ENCODE data around the gene DTX1. TPM values are rescaled to one million over a fixed set of nuclear protein-coding genes. Genes with fewer than 3 reads are reported as not detected.

Gene DTX1
- total RNA-seq (0.14 and 0.22 TPM in 2 replicates), polyA plus RNA-seq (0.06 and 0.11 TPM in 2 replicates), polyA minus RNA-seq (0.19 TPM in 1 of 2 replicates, not detected in the other), Bru-seq, nascent RNA (percentile 6 among the genes with signal in this experiment), BruChase-seq, experiment 1, labeled RNA remaining after a 6-hour chase (not detected), BruChase-seq, experiment 2, labeled RNA remaining after a 2-hour chase (not detected)
- polyA plus RNA-seq (2011; cell fraction: cytosol; rRNA removed): 0.04 and 0.08 TPM in 2 replicates
- polyA plus RNA-seq (2011; cell fraction: nucleus; rRNA removed): 0.04 and 0.10 TPM in 2 replicates
- polyA plus RNA-seq (2012): 0.08 and 0.42 TPM in 2 replicates
- polyA minus RNA-seq (2011; cell fraction: cytosol; rRNA and poly(A)+ RNA removed): not detected
- polyA minus RNA-seq (2011; cell fraction: nucleus; rRNA and poly(A)+ RNA removed): 0.48 TPM in 1 of 2 replicates, not detected in the other
- long read RNA-seq: 0 reads

DNA sequence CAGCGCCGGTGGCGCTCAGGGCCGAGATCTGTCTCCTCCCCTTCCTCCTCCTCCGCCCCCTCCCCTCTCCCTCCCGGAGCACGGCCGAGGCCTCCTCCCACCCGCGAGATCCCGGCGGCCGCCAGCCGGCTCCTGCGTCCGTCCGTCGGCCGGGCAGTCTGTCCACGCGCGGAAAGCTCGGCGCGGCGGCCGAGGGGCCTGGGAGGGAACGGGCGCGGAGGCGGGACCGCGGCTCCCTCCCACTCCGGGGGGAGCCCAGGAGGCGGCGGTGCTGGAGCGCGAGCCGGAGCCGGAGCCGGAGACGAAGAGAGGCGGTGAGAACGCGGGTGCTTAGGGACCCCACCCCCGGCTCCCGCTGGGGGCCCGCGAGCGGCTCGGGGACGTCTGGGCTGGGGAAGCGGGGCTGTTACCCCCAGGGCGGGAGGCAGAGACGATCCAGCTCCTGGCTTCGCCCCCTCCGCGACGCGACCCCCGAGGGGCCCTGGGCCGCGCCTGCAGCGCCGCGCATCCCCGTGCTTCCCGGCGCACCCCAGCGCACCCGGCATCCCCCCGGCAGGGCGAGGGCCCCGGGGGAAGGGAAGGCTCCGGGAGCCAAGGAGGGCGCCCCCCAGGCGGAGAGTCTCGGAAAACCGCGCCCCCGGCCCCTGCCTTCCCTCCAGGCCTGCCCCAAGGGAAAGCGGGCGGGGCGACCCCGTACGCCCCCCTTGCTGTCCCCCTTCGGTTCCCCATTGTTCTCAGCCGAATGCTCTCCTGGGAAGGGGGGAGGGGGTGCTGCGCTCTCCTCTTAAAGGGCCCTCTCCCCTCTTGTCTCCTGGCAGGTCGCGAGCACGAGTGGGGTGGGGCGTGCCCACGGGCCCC is at the start of gene DTX1:
Gene DTX1, plus strand, starts transcription at position 100 of the 858 bp plus-strand sequence. CDS start 1,463 bp downstream, outside the sequence.
- Histone ChIP-seq H3K27me3 (ENCODE audit: control insufficient read depth in 2 of 2, insufficient read depth in 2 of 2, low read length in 2 of 2) (peaks cover 26 to 27% of the 10 kb centered on the region in 2 experiments), H3K4me3 (replicated peaks in 1 of 3; ENCODE audit: insufficient read depth in 1 of 3, low read depth in 1 of 3, low read length in 3 of 3) (peak within 1 kb of the TSS in 1 of 3 experiments; percentile 16), H3K36me3 (ENCODE audit: control insufficient read depth in 2 of 2, extremely low read depth in 1 of 2, insufficient read depth in 2 of 2, low read length in 2 of 2) (no peaks in the 10 kb centered on the region), H3K79me2 (ENCODE audit: control insufficient read depth, insufficient read depth, low read length) (no peaks in the 10 kb centered on the region), H4K20me1 (replicated peaks; ENCODE audit: control insufficient read depth, extremely low read depth, insufficient read depth, low read length) (no peaks in the 10 kb centered on the region), H2AFZ (ENCODE audit: low read depth, low read length) (no peak within 1 kb of the TSS), H3K4me2 (ENCODE audit: insufficient read depth, low read length) (no peak within 1 kb of the TSS), H3K9me1 (replicated peaks; ENCODE audit: control insufficient read depth, extremely low read depth, insufficient read depth, low read length) (no peaks in the 10 kb centered on the region), H3K4me1 (ENCODE audit: control insufficient read depth, extremely low read depth, insufficient read depth, low read length) (no peaks in the 10 kb centered on the region), H3K9me3 (replicated peaks; ENCODE audit: control insufficient read depth, insufficient read depth, low read length) (no peaks in the 10 kb centered on the region), H3K27ac (ENCODE audit: insufficient read depth, low read depth, low read length) (no peak within 1 kb of the TSS), H3K9ac (replicated peaks; ENCODE audit: extremely low read depth, insufficient read depth, low read length) (no peak within 1 kb of the TSS)
- TF ChIP-seq EZH2 (IDR thresholded peaks at IDR 0.05; ENCODE audit: borderline replicate concordance, low read depth, low read length, severe bottlenecking) (peak; percentile 79), JUN (IDR thresholded peaks at IDR 0.05; ENCODE audit: borderline replicate concordance, insufficient read depth, insufficient read length, low read depth) (no peak)
- ChIA-PET CTCF (no interaction called here), POLR2A (no interaction called here)
- no TSS peak for BruUV-seq (replicated peaks)
- DNase-seq (ENCODE audit: low read depth, low spot score): no peak
- intact Hi-C loops (cut with micrococcal nuclease) (no loop called here), dilution Hi-C loops (cut with MboI; ENCODE audit: extremely low pct_ligation_motif_present, low sequenced_read_pairs) (no loop called here)
- no peak for FAIRE-seq

DNA sequence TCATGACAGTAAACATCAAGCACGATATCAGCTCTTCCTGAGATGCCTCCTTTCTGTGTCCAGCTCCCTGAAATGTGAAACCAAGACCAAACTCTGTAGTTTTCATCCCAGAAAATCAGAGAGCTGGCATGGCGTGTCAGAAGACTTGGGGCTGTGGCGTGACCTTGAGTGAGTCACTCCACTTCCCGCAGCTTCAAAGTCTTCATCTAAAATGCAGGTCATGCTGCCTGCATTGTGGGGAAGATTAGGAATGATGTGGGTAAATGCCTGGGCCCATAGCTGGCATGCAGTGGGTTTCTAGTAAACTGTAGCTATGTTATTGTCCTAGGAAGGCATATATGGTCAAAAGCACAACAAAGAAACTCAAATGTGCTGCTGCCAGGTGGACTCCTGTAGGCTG is 49.4 kb upstream of the DTX1 start:
- DNase-seq (ENCODE audit: low read depth, low spot score) (peak; percentile 60), FAIRE-seq (peak; percentile 94)
- H2AFZ ChIP-seq (ENCODE audit: low read depth, low read length): peak overlapping the region; percentile 16
- ChIA-PET CTCF (interaction anchor here (1.0 to 9.0 kb wide), 12 partner anchors 9 to 168 kb away, joined by 3 to 177 read pairs (median 8); partner anchors contain the start of gene OAS1), POLR2A (interaction anchor here (0.6 to 1.4 kb wide), 2 partner anchors 14 to 248 kb away, joined by 4 read pairs; no protein-coding TSS in a partner anchor)
- no peaks in the 10 kb centered on the region for H3K9me3 ChIP-seq (replicated peaks; ENCODE audit: control insufficient read depth, insufficient read depth, low read length)
- H3K27me3 ChIP-seq (ENCODE audit: control insufficient read depth in 2 of 2, insufficient read depth in 2 of 2, low read length in 2 of 2): no peaks in the 10 kb centered on the region
- peaks cover 22% of the 10 kb centered on the region for H3K4me1 ChIP-seq (ENCODE audit: control insufficient read depth, extremely low read depth, insufficient read depth, low read length)
- peak overlapping the region; percentile 26 for H3K27ac ChIP-seq (ENCODE audit: insufficient read depth, low read depth, low read length)
- dilution Hi-C loops (cut with MboI; ENCODE audit: extremely low pct_ligation_motif_present, low sequenced_read_pairs): no loop called here
- no peaks in the 10 kb centered on the region for H4K20me1 ChIP-seq (replicated peaks; ENCODE audit: control insufficient read depth, extremely low read depth, insufficient read depth, low read length)
- H3K4me3 ChIP-seq (replicated peaks in 1 of 3; ENCODE audit: insufficient read depth in 1 of 3, low read depth in 1 of 3, low read length in 3 of 3): no peak overlapping the region
- no peaks in the 10 kb centered on the region for H3K79me2 ChIP-seq (ENCODE audit: control insufficient read depth, insufficient read depth, low read length)
- BruUV-seq (replicated peaks): no TSS peak
- peak overlapping the region; percentile 1 for H3K4me2 ChIP-seq (ENCODE audit: insufficient read depth, low read length)
- no peaks in the 10 kb centered on the region for H3K36me3 ChIP-seq (ENCODE audit: control insufficient read depth in 2 of 2, extremely low read depth in 1 of 2, insufficient read depth in 2 of 2, low read length in 2 of 2)
- no peaks in the 10 kb centered on the region for H3K9me1 ChIP-seq (replicated peaks; ENCODE audit: control insufficient read depth, extremely low read depth, insufficient read depth, low read length)
- no peak for TF ChIP-seq POLR2A (IDR thresholded peaks at IDR 0.05; ENCODE audit: low read depth, low read length)
- TF ChIP-seq JUN (IDR thresholded peaks at IDR 0.05; ENCODE audit: borderline replicate concordance, insufficient read depth, insufficient read length, low read depth): peak; percentile 73
- TF ChIP-seq, protein P1, sequence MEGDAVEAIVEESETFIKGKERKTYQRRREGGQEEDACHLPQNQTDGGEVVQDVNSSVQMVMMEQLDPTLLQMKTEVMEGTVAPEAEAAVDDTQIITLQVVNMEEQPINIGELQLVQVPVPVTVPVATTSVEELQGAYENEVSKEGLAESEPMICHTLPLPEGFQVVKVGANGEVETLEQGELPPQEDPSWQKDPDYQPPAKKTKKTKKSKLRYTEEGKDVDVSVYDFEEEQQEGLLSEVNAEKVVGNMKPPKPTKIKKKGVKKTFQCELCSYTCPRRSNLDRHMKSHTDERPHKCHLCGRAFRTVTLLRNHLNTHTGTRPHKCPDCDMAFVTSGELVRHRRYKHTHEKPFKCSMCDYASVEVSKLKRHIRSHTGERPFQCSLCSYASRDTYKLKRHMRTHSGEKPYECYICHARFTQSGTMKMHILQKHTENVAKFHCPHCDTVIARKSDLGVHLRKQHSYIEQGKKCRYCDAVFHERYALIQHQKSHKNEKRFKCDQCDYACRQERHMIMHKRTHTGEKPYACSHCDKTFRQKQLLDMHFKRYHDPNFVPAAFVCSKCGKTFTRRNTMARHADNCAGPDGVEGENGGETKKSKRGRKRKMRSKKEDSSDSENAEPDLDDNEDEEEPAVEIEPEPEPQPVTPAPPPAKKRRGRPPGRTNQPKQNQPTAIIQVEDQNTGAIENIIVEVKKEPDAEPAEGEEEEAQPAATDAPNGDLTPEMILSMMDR (IDR thresholded peaks at IDR 0.05; ENCODE audit: extremely low read depth in 1 of 2, insufficient read depth in 1 of 2, low read depth in 1 of 2, low read length in 2 of 2): no peak
- TF ChIP-seq, protein P2, sequence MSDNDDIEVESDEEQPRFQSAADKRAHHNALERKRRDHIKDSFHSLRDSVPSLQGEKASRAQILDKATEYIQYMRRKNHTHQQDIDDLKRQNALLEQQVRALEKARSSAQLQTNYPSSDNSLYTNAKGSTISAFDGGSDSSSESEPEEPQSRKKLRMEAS (IDR thresholded peaks at IDR 0.05; ENCODE audit: insufficient read depth, insufficient read length): peak; percentile 3
- TF ChIP-seq FOS (IDR thresholded peaks at IDR 0.05; ENCODE audit: borderline replicate concordance, insufficient read depth, low read length): peak; percentile 77
- TF ChIP-seq POLR2AphosphoS5 (IDR thresholded peaks at IDR 0.05; ENCODE audit: insufficient read depth, low read depth, low read length): peak; percentile 38
- peak overlapping the region; percentile 11 for H3K9ac ChIP-seq (replicated peaks; ENCODE audit: extremely low read depth, insufficient read depth, low read length)
- intact Hi-C loops (cut with micrococcal nuclease): loop anchor here (1.0 to 2.0 kb wide), 2 partner anchors 12 to 34 kb away; no protein-coding TSS in a partner anchor
